Activated naive CD4-positive, alpha-beta T cell treated with Interleukin-2 at 50 U/mL for 16 hours (primary cell): ENCODE measurements around the gene FDXACB1.

Experiments used
- DNase-seq: peaks from one replicate; pipeline ENCODE4 v3.0.0-alpha.2; 2020

Gene FDXACB1

DNA sequence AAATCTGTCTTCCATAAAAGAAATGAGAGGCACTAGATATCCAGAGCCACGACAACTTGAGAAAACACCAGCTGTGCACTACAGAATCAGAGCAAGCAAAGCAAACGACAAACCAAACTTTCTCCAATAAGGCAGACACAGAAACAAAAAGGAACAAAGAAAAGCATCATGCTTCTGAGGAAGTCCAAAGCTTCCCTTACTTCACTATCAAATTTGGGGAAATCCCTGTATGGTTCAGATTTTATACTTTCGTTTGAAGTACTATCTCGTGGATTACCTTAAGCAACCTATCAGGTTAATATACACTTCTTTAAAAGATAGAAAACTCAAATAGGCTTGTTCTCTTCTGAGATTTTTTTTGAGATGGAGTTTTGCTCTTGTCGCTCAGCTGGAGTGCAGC, 35.3 kb downstream of the FDXACB1 start:
- DNase-seq = no peak

DNA sequence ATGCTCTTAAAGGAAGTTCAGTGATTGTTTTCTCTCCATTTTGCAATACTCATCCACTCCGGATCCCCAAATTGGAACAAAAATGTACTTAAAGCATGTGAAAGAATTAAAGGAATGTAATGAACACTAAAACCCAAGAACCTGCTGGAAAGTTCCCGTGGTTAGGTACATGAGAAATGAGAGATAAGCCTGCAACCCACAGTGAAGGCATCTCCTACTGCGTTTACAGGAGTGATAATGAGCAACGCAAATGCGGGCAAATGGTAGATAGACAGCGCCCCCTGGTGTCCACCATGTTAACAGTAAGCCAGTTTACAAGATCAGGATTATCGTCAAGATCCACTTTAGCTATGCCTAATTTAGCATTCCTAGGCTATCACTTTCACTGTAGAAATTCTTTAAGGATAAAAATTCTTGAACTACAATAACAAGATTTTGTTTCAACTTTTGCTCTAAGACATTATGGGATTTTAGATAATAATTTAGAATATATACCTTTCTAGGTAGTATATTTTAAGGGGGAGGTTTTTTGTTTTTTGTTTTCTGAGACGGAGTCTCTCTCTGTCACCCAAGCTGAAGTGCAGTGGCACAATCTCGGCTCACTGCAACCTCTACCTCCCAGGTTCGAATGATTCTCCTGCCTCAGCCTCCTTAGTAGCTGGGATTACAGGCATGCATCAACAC, 37.5 kb downstream of the FDXACB1 start:
- DNase-seq = peak; percentile 86

DNA sequence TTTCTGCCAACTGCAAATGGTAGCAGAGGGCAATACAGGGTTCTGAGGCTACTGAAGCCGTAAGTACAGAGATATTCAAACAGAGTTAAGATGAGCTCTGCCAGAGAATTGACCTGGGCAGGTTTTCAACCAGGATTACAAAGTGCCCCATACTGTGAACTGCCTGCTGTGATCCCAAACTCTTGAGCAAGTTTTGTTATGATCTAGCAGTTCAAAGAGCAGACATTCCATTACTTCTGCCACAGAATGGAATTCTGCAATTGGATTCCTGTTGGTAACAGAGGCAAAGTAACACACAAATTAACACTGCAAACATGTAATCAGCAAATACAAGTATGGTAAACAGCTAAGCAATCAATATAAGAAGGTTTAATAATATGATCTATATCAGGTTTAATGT, 38.8 kb downstream of the FDXACB1 start:
- no peak for DNase-seq

DNA sequence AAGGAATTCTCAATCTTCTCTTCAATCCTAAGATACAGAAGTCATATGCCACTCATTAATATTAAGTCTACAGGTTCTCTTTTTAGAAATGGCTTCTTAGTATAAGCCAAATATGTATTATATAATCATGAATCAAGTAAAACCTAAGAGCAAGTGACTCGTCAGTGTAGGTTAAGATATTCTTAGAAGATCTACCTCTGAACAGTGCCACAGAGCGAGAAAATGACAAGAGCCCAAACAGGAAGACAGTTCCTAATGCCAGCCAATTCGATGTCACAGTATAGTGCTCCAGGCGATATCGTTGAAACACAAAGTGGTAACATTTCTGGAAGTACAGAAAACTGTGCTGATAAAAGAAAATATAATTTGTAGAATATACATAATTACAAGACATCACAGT, 40.9 kb downstream of the FDXACB1 start:
- DNase-seq = no peak

DNA sequence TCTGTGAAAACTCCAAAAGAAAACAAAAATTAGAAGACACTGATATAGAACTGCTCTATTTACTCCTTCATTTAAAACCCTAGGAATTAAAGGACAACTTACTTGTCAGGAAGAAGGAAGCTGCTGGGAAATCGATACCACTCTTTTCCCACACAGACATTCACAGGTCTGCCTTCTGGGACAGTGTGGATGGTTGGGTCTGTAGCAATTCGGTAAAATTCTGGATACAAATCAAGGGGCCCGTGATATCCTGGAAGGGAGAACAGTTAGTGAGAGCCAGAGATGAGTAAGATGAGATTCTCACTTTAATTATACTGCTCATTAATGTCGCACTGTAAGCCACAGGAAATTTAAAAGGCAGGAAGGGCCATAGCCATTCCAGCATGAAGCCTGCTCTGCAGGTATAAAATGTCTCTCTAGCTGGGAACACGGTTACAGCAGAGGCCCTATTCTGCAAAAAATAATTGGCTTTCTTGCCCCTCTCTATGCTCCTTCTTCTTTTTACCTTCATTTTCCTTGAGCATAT, 41.5 kb downstream of the FDXACB1 start:
- DNase-seq = no peak

DNA sequence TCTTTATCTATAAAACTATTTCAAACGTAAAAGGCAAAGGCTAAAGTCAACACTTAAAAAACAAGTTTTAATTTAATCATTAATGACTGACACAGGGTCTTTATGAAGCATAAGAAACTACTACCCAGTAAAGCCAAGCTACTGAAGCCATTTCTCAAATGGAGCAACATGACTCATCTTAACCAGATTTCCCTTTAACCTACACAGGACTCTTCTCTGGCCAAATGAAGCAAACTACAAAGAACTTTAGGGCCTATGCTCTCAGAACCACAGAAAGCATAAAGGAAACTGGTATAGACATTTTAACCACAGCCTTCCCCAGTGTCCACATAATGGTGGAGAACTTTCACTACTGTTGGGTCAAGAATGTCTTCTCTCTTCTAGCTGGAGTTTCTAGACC, 42.2 kb downstream of the FDXACB1 start:
- no peak for DNase-seq

DNA sequence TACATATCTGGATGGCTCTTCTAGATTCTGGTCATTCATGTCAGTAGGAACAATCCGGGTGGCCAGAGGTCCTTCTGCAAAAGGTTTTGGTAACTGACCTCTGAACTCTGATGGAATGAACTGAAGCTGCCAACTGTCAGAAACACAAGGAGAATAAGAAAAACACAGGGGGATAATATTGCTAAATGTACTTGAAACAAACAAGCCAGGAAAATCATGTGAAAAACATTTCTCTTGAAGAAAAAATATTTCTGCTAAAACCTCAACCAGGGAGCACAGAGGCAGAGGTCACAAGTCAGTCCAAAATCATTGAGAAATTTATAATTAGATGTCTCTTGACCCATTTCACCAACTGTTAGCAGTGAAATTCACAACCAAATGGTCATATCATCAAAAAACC, 42.8 kb downstream of the FDXACB1 start:
- DNase-seq = no peak

DNA sequence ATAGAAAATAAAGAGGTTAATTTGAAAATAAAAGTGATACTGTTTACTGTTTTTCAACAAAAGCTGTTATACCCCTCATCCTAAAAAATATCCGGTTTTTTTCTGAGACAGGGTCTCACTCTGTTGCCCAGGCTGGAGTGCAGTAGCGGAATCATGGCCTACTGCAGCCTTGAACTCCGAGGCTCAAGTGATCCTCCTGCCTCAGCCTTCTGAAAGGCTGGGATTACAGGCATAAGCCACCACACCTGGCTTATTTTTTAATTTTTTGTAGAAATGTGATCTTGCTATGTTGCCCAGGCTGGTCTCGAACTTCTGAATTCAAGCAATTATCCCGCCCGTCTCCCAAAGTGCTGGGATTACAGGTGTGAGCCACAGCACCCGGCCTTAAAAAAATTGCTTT, 43.3 kb downstream of the FDXACB1 start:
- no peak for DNase-seq

DNA sequence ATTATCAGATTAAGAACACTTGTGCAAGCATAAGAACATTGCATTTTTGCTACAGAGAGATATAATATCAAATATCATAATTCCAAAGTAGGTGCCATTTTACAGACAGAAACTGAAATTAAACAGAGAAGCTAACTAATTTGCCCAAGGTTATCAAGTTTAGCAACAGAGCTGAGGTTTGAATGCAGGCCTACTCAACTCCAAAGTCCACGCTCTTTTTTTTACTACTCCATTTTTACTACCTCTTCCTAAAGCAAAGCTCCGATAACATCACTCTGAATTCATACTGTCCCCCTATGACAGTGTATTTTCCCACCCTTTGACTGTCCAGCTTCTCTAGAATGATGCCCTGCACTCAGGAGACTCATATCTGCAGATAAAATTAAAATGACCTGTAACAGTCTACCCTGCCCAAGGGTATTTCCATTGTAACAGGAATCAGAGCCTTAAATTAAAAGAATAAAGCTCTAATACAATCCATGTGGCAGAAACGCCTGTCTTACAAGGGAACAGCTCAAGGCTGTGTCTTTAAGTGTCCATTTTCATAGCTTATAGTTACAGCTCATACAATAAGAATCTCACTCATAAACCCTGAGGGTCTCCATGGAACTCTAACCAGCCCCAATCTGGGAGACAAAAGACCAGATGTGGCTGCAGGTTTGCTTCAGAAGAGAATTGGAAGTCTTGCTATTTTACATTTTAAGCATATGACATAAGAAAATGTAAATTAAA, 44.4 kb downstream of the FDXACB1 start:
- no peak for DNase-seq

DNA sequence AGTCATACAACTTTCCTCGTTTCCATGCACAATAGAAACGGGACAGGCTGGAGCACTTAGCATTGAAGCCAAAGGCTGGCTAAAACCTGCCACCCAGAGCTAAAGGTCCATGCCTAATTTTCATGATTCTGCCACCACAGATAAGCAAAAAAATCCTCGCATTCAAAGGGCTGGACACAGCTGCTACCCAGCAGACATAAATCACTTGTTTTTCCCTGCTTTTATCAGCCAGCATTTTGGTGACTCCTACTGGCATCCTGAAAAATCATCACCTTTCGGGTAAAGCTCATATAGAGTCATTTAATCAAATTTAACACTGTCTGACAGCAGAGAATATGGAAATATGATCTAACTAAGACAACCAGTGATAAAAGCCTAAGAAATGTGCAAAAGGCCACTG, 45.4 kb downstream of the FDXACB1 start:
- DNase-seq = no peak

DNA sequence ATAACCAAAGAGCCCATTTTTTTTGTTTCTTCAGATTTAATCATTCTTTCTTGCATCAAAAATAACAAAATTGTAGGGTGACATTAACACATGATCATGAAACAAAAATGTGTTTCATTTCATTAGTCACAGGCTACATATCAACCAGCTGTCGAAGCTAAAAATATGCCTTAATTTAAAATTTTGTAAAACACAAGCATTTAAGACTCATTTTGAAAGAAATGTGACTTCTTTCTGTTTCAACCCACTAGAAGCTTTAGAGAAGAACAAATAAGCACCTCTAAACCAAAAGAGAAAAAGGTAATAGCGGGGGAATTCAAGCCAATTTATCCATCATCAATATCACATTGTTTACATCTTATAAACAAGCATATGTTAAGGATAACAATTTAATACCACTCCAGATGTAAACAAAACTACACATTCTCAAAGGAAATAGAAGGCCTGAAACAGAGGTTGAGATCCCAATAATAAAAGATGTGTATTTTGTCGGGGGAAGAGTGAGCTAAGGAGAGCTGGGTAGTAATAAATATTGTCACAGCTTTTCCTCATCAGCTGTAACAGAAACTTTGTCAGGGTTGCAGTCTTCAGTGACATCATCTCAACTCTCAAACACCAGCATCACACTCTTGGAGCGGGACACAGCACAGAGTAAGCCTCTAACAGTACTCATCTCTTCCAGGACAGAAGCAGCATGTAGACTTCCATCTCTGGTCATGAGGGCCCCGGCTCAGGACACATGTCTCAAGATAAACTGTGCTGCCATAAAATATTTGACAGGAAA, 49.6 kb downstream of the FDXACB1 start:
- no peak for DNase-seq

DNA sequence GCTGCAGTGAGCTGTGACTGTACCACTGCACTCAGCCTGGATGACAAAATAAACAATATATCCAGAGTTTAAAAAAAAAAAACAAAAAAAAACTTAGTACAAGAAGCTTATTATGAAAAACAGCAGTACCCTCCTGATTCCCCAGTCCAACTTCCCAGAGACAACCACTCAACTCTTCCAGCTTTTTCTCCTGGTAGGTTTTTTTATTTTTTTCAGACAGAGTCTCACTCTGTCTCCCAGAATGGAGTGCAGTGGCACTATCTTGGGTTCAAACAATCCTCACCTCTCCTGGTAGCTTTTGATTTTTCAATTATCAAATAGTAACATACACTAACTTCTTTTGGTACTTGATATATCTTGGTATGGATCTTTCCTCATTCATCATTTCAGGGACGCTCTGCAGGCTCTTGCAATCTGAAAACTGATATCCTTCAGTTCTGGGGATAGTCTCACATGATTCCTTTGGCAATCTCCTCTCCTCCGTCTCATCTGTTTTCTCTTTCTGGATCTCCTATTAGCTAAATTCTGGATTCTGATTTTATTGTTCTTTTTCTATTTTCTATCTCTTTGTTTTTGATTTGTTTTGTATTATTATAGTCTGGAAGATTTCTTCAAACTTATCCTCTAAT, 52.5 kb downstream of the FDXACB1 start:
- no peak for DNase-seq
